Thoracic aorta (tissue), 2 donors: ENCODE data around the gene NNMT. TPM values are rescaled to one million over a fixed set of nuclear protein-coding genes. Genes with fewer than 3 reads are reported as not detected.
A peak's percentile ranks its signal among the peaks of the same experiment; 100 is the strongest.

Source experiments
- ATAC-seq: fragments of 150-250 bp; one replicate; pipeline ENCODE4 v1.8.0; 2017; ENCODE audit warnings: low read depth; ENCODE audit not compliant: insufficient number of reproducible peaks, low FRiP score
- DNase-seq: peaks from one replicate; pipeline ENCODE4 v3.0.0-alpha.2; 2020; ENCODE audit warnings: low spot score
- H3K27ac ChIP-seq, 2 donors: fragments of 200-600 bp; sonication (generic); 1 replicate in 1 of 2; 2 replicates in 1 of 2; pipeline ENCODE4 v1.5.1; 2016; ENCODE audit warnings: mild to moderate bottlenecking in 2 of 2, moderate library complexity in 2 of 2
- H3K27me3 ChIP-seq: fragments of 200-600 bp; sonication (generic); replicated peaks from 2 replicates; pipeline ENCODE4 v1.6.0; 2016; ENCODE audit warnings: mild to moderate bottlenecking; ENCODE audit not compliant: insufficient read depth
- H3K36me3 ChIP-seq: fragments of 200-600 bp; sonication (generic); one replicate; pipeline ENCODE4 v1.5.1; 2016
- H3K4me1 ChIP-seq, 2 donors: fragments of 200-600 bp; sonication (generic); 1 replicate in 1 of 2; 2 replicates in 1 of 2; pipeline versions ENCODE4 v1.5.1 to v1.6.0; 2016; ENCODE audit warnings: low read depth in 2 of 2, mild to moderate bottlenecking in 1 of 2; ENCODE audit not compliant: control insufficient read depth in 1 of 2
- H3K4me3 ChIP-seq: fragments of 200-600 bp; sonication (generic); 2 replicates; pipeline ENCODE4 v1.5.1; 2016; ENCODE audit warnings: mild to moderate bottlenecking
- H3K9me3 ChIP-seq: fragments of 200-600 bp; sonication (generic); 2 replicates; pipeline ENCODE4 v1.5.1; 2016
- total RNA-seq, 2 donors: library from RNA; depleted of rRNA; stranded (reverse); fragments of >200 nt; gene quantifications; one replicate each; pipeline versions ENCODE4 v1.1.0 to v1.2.3, GENCODE V29; 2016
- TF ChIP-seq, protein P1 (sequence below): fragments of 200-600 bp; sonication (generic); IDR thresholded peaks from one replicate; pipeline ENCODE4 v1.5.1; 2019; ENCODE audit warnings: antibody characterized with exemption

The NNMT gene
- total RNA-seq, 2 donors from 2014 or later: 583 to 1,213 TPM

DNA sequence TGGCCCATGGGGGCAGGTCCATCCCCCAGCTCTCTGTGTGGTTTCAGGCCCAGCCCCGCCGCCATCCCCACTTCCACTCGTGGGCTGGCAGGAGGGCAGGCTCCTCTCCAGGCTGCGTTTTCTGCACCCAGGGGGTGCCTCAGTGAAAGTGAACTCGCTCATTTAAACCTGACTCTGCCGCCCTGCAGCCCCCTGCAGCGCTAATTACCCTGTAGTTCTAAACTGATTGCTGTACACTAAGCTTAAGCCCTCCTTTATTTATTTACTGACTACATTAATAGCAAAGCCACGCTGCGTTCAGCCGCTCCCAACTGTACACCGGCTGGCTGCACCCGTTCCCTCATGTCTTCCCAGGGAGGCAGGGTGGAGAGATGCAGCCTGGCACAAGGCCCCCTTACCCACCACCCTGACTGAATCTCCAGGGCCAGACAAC lies 36.6 kb upstream of the NNMT start:
- peaks cover 15% of the 10 kb centered on the region for H3K36me3 ChIP-seq
- DNase-seq (no peak), ATAC-seq (no peak)
- H3K4me3 ChIP-seq: no peak overlapping the region
- H3K4me1 ChIP-seq: peaks cover 40 to 61% of the 10 kb centered on the region in 2 donors
- H3K27ac ChIP-seq: peak overlapping the region; percentile 39 to 69
- H3K27me3 ChIP-seq: no peaks in the 10 kb centered on the region
- TF ChIP-seq, protein P1, sequence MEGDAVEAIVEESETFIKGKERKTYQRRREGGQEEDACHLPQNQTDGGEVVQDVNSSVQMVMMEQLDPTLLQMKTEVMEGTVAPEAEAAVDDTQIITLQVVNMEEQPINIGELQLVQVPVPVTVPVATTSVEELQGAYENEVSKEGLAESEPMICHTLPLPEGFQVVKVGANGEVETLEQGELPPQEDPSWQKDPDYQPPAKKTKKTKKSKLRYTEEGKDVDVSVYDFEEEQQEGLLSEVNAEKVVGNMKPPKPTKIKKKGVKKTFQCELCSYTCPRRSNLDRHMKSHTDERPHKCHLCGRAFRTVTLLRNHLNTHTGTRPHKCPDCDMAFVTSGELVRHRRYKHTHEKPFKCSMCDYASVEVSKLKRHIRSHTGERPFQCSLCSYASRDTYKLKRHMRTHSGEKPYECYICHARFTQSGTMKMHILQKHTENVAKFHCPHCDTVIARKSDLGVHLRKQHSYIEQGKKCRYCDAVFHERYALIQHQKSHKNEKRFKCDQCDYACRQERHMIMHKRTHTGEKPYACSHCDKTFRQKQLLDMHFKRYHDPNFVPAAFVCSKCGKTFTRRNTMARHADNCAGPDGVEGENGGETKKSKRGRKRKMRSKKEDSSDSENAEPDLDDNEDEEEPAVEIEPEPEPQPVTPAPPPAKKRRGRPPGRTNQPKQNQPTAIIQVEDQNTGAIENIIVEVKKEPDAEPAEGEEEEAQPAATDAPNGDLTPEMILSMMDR: no peak
- no peaks in the 10 kb centered on the region for H3K9me3 ChIP-seq

DNA sequence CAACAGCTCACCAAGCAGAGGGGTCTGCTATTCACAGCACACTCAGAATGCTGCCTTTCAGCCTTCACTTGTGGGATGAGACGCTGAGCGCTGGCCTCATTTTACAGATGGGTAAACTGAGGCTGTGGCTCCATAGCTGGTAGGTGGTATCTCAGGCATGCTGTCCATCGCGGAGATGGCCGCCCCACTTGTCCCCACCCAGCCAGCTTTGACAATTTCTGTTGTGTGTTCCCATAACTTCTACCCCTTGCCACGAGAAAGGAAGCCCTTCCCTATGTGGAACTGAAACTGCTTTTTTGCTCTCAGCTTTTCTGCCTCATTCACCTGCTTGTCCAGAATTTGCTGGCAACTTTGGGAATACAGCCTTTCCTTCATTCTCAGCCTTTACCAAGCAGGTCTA lies 36.1 kb upstream of the NNMT start:
- TF ChIP-seq, protein P1: no peak
- H3K36me3 ChIP-seq: peaks cover 15% of the 10 kb centered on the region
- H3K9me3 ChIP-seq: no peaks in the 10 kb centered on the region
- H3K27ac ChIP-seq: peak overlapping the region; percentile 41 to 69
- H3K4me3 ChIP-seq: no peak overlapping the region
- ATAC-seq (no peak), DNase-seq (no peak)
- H3K4me1 ChIP-seq: peaks cover 40 to 59% of the 10 kb centered on the region in 2 donors
- no peaks in the 10 kb centered on the region for H3K27me3 ChIP-seq

DNA sequence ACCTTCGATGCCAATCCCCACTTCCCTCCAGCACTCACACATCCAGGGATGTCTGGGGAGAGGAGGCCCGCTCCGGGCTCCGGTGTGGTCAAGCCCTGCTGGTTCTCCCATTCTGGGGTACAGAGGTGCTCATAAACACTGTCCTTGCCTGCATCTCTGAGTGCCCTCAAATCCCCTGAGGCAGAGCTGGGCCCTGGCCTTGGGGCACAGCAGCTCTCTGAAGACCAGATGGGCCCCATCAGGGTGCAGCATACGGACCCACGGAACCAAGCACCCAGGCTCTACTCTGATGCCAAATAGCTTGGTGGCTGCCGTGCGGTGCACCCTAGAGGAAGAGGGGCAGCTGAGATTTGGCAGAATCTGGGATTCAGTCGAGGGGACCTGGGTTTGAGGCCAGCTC lies 35.7 kb upstream of the NNMT start:
- H3K27me3 ChIP-seq: no peaks in the 10 kb centered on the region
- ATAC-seq (peak; percentile 1), DNase-seq (no peak)
- H3K4me1 ChIP-seq: peaks cover 39 to 56% of the 10 kb centered on the region in 2 donors
- H3K9me3 ChIP-seq: no peaks in the 10 kb centered on the region
- peak overlapping the region; percentile 41 to 69 for H3K27ac ChIP-seq
- peaks cover 14% of the 10 kb centered on the region for H3K36me3 ChIP-seq
- TF ChIP-seq, protein P1: no peak
- no peak overlapping the region for H3K4me3 ChIP-seq

DNA sequence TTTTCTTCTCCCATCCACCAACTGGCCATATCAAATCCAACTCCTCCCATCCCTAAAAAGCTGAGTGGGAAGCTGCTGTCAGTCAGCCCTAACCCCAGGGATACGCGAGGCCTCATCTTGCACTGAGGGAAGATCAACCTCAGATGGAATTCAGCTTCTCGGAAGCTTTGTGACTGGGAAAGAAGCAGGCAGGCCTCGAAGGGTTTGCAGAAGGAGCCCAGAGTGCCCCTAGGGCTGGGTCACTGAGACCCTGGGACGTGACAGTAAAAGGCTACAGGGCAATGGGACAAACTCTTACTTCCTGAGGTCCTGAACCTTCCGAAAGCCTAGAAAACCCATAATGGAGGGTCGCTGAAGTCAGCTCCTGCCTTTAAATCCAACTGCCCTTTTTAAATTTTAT lies 34.4 kb upstream of the NNMT start:
- TF ChIP-seq, protein P1: no peak
- Histone ChIP-seq H3K27me3 (no peaks in the 10 kb centered on the region), H3K9me3 (no peaks in the 10 kb centered on the region), H3K36me3 (peaks cover 3% of the 10 kb centered on the region), H3K4me3 (no peak overlapping the region), H3K27ac (no peak overlapping the region), H3K4me1 (peaks cover 26 to 43% of the 10 kb centered on the region in 2 donors)
- ATAC-seq: no peak
- no peak for DNase-seq

DNA sequence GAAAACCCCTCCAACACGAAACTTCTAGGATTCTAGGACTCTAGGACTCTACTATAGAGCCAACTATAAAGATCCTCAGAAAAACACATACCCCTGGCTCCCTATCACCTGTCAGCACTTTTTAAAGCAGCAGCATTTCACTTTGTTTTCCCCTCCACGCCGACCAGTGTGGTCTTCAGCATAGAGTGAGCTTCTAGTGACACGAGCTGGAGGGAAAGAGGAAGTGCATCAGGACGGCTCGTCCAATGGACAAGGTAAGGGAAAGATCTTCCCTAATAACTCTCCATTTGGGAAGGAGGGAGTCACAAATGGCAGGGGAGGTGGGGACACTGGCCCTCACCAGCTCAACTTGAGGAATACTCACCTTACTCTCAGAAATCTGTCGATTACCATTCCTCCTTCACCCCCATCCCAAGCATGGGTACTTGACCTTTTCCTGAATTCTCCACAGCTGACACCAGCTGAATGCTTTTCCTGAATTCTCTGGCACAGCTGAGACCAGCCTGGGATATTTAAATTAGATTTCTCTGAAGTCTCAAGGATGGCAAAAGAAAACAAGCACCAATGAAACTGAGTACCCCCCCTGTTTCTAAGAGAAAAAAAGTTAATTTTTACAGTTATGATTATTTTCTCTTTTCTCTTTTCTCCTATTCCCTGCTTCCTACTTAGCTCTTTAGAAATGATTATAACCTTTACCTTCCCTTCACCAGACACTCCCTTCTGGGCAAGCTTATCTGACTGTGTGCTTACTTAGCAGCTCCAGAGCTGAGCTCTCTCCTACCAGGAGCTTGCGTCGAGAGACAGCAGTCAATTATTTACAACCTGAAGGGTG lies 33.3 kb upstream of the NNMT start:
- H3K27me3 ChIP-seq: no peaks in the 10 kb centered on the region
- peaks cover 15 to 32% of the 10 kb centered on the region in 2 donors for H3K4me1 ChIP-seq
- no peak overlapping the region for H3K4me3 ChIP-seq
- H3K27ac ChIP-seq: no peak overlapping the region
- no peak for DNase-seq
- H3K36me3 ChIP-seq: no peaks in the 10 kb centered on the region
- no peaks in the 10 kb centered on the region for H3K9me3 ChIP-seq
- ATAC-seq: no peak
- TF ChIP-seq, protein P1: peak; percentile 38
